Suprapubic skin (tissue), 4 donors: Measurements from ENCODE around the gene YLPM1. TPM values are rescaled to one million over a fixed set of nuclear protein-coding genes. Genes with fewer than 3 reads are reported as not detected.

Source experiments
- DNase-seq, 2 donors: peaks; one replicate each; pipeline ENCODE4 v3.0.0-alpha.2; 2019; ENCODE audit warnings: low spot score in 2 of 2
- H3K27ac ChIP-seq: fragments of 200-600 bp; sonication (generic); one replicate; pipeline ENCODE4 v1.5.1; 2019
- H3K27me3 ChIP-seq: fragments of 200-600 bp; sonication (generic); one replicate; pipeline ENCODE4 v1.5.1; 2019
- H3K36me3 ChIP-seq: fragments of 200-600 bp; sonication (generic); one replicate; pipeline ENCODE4 v1.5.1; 2019
- H3K4me1 ChIP-seq: fragments of 200-600 bp; sonication (generic); one replicate; pipeline ENCODE4 v1.5.1; 2019
- H3K4me3 ChIP-seq: fragments of 200-600 bp; sonication (generic); one replicate; pipeline ENCODE4 v1.5.1; 2019; ENCODE audit warnings: mild to moderate bottlenecking
- H3K9me3 ChIP-seq: fragments of 200-600 bp; sonication (generic); one replicate; pipeline ENCODE4 v1.5.1; 2019
- CTCF ChIP-seq, 2 donors: fragments of 200-600 bp in 1 of 2; fragments of 450-650 bp in 1 of 2; sonication (generic) in 1 of 2; IDR thresholded peaks; one replicate each; pipeline ENCODE4 v1.5.1; 2016 to 2019; ENCODE audit warnings: antibody characterized with exemption in 2 of 2, mild to moderate bottlenecking in 1 of 2, moderate library complexity in 1 of 2
- EP300 ChIP-seq: sonication (generic); formaldehyde crosslinking; IDR thresholded peaks from one replicate; pipeline ENCODE4 v1.6.1; 2017; ENCODE audit warnings: antibody characterized with exemption
- POLR2A ChIP-seq, 2 donors: fragments of 450-650 bp; IDR thresholded peaks; one replicate each; pipeline ENCODE4 v1.6.1; 2017; ENCODE audit warnings: antibody characterized with exemption in 2 of 2, mild to moderate bottlenecking in 2 of 2, moderate library complexity in 2 of 2
- POLR2AphosphoS5 ChIP-seq, 3 donors: sonication (generic); formaldehyde crosslinking; IDR thresholded peaks; one replicate each; pipeline ENCODE4 v1.6.1; 2017; ENCODE audit warnings: antibody characterized with exemption in 3 of 3
- WGBS: methylation state at CpG from one replicate; pipeline ENCODE4 v1.1.5; 2018; 5-methylcytosine and 5-hydroxymethylcytosine counted together
- total RNA-seq, 4 donors: library from RNA; depleted of rRNA; stranded (reverse); fragments of >200 nt; gene quantifications; one replicate each; pipeline ENCODE4 v1.1.0, GENCODE V29; 2016

Gene YLPM1
- total RNA-seq, 4 donors from 2014 or later, result 42.9 to 118 (median 58.2) TPM

GRCh38 chr14:74875941-74876913 is 113.1 kb downstream of the YLPM1 start, which contains the start of gene PROX2:
PROX2 (minus strand) TSS chr14:74876145; CDS start chr14:74863834, 12,311 bp downstream.
- TF ChIP-seq CTCF (IDR thresholded peaks at IDR 0.05) (no peak), EP300 (no peak), POLR2A (IDR thresholded peaks at IDR 0.05) (no peak), POLR2AphosphoS5 (IDR thresholded peaks at IDR 0.05) (no peak)
- DNase-seq, result no peak
- 65% methylated on average over 8 of the region's 13 CpGs for WGBS

GRCh38 chr14:74879427-74880182 is 116.5 kb downstream of the YLPM1 start:
- Histone ChIP-seq H3K4me3 (no peak overlapping the region), H3K9me3 (no peaks in the 10 kb centered on the region), H3K36me3 (no peaks in the 10 kb centered on the region), H3K27me3 (no peaks in the 10 kb centered on the region), H3K27ac (no peak overlapping the region), H3K4me1 (peaks cover 28% of the 10 kb centered on the region)
- no peak for DNase-seq
- 90% methylated on average over 3 of the region's 3 CpGs for WGBS
- TF ChIP-seq EP300, result no peak
- TF ChIP-seq POLR2A (IDR thresholded peaks at IDR 0.05), result no peak
- TF ChIP-seq CTCF (IDR thresholded peaks at IDR 0.05), result no peak
- no peak for TF ChIP-seq POLR2AphosphoS5 (IDR thresholded peaks at IDR 0.05)

More at GRCh38 chr14:74875941-74876913, 113.1 kb downstream of the YLPM1 start, which contains the start of gene PROX2:
- Histone ChIP-seq H3K9me3 (no peaks in the 10 kb centered on the region), H3K4me1 (peaks cover 5% of the 10 kb centered on the region), H3K27me3 (no peaks in the 10 kb centered on the region), H3K36me3 (no peaks in the 10 kb centered on the region), H3K4me3 (no peak within 1 kb of the TSS), H3K27ac (no peak within 1 kb of the TSS)

GRCh38 chr14:74881431-74882102 is 118.5 kb downstream of the YLPM1 start, which contains the start of gene DLST:
DLST (plus strand) TSS chr14:74881916; CDS start chr14:74881954, 38 bp downstream.
- H3K4me1 ChIP-seq, result peaks cover 48% of the 10 kb centered on the region
- 0% methylated on average over 8 of the region's 53 CpGs for WGBS
- no peaks in the 10 kb centered on the region for H3K36me3 ChIP-seq
- no peaks in the 10 kb centered on the region for H3K27me3 ChIP-seq
- no peak for TF ChIP-seq CTCF (IDR thresholded peaks at IDR 0.05)
- TF ChIP-seq EP300, result no peak
- peak; percentile 80 to 94 (median 90) for TF ChIP-seq POLR2AphosphoS5 (IDR thresholded peaks at IDR 0.05)
- peak; percentile 42 to 94 for TF ChIP-seq POLR2A (IDR thresholded peaks at IDR 0.05)
- peak within 1 kb of the TSS; percentile 97 for H3K27ac ChIP-seq
- H3K4me3 ChIP-seq, result peak within 1 kb of the TSS; percentile 93
- H3K9me3 ChIP-seq, result no peaks in the 10 kb centered on the region
- peak; percentile 91 to 95 for DNase-seq

- Histone ChIP-seq H3K4me1 (peaks cover 53% of the 10 kb centered on the region), H3K9me3 (no peaks in the 10 kb centered on the region), H3K27me3 (no peaks in the 10 kb centered on the region), H3K4me3 (peak overlapping the region; percentile 93), H3K36me3 (no peaks in the 10 kb centered on the region), H3K27ac (peak overlapping the region; percentile 97)
- TF ChIP-seq POLR2A (IDR thresholded peaks at IDR 0.05) (peak in 1 of 2 donors; percentile 2), EP300 (no peak), CTCF (IDR thresholded peaks at IDR 0.05) (no peak), POLR2AphosphoS5 (IDR thresholded peaks at IDR 0.05) (peak in 1 of 3 donors; percentile 9)
- DNase-seq, result peak; percentile 89 to 90
- WGBS, result 2% methylated on average over 14 of the region's 49 CpGs
Measured at GRCh38 chr14:74882103-74882920, 119.2 kb downstream of the YLPM1 start.

Other genes starting within 250 kb of the YLPM1 start
- 10 to 100 TPM; 19.6 to 36.0 (median 26.2) TPM for gene LTBP2, start 151.1 kb upstream of the YLPM1 start, total RNA-seq
- gene AREL1, start 50.2 kb upstream of the YLPM1 start, total RNA-seq, result 10 to 100 TPM; 18.0 to 44.2 (median 30.1) TPM
- 10 to 100 TPM; 25.3 to 32.5 (median 27.3) TPM for gene FCF1, start 50.2 kb upstream of the YLPM1 start, total RNA-seq
- under 1 TPM in 3 of 4 donors, not detected in 1; 0.10 to 0.97 (median 0.11) TPM for gene PROX2, start 112.8 kb downstream of the YLPM1 start, total RNA-seq
- gene DLST, start 118.6 kb downstream of the YLPM1 start, total RNA-seq, result 100 to 1,000 TPM in 1 of 4 donors, 10 to 100 TPM in 3; 79.1 to 190 (median 97.2) TPM
- gene RPS6KL1, start 159.9 kb downstream of the YLPM1 start, total RNA-seq, result 1 to 10 TPM in 3 of 4 donors, under 1 TPM in 1; 0.86 to 7.5 (median 1.8) TPM
- 10 to 100 TPM in 1 of 4 donors, 1 to 10 TPM in 3; 3.5 to 10.5 (median 7.9) TPM for gene PGF, start 192.3 kb downstream of the YLPM1 start, total RNA-seq
- gene EIF2B2, start 239.6 kb downstream of the YLPM1 start, total RNA-seq, result 10 to 100 TPM; 28.9 to 46.2 (median 33.8) TPM